ENCODE results near the gene NRG3. TPM values are rescaled to one million over a fixed set of nuclear protein-coding genes. Genes with fewer than 3 reads are reported as not detected.

NRG3 gene
- total and polyA plus RNA-seq, 2 of the 4 experiments (the other 2 are of a cell fraction), result not detected

DNA sequence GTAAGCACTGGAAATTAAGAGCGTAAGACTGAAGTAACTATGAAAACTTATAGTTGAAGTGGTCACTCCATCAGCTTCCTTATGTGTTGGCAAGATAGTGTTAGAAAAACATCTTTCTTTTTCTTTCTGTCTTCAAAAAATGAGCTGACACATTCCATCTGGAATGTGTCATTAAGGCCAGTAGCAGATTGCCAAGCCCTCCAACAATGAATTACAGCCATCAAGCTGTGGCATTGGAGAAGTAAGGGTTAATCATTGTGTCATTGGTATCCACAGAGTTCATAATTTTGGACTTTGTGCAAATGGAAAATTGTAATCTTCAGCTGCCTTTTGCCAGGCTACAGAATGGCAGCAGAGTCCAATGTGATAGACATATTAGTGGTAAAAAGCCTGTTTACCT, 926.3 kb downstream of the NRG3 start:
- Histone ChIP-seq H2AK9ac (replicated peaks; ENCODE audit: low read depth, low read length, poor library complexity) (no peak overlapping the region), H3K14ac (replicated peaks; ENCODE audit: low read depth, low read length) (no peak overlapping the region), H3K27ac (ENCODE audit: insufficient read depth, low read length) (no peak overlapping the region), H4K5ac (ENCODE audit: low read depth, low read length) (no peak overlapping the region), H3K9me1 (ENCODE audit: insufficient read depth, low read length) (no peaks in the 10 kb centered on the region), H3K4me3 (ENCODE audit: insufficient read depth, low read depth, low read length) (no peak overlapping the region), H4K20me1 (ENCODE audit: insufficient read depth, low read length) (no peaks in the 10 kb centered on the region), H2BK20ac (ENCODE audit: low read depth, low read length) (no peak overlapping the region), H3K4ac (ENCODE audit: low read depth, low read length) (no peak overlapping the region), H3K18ac (ENCODE audit: low read depth, low read length) (no peak overlapping the region), H2BK5ac (ENCODE audit: low read depth, low read length, poor library complexity, severe bottlenecking) (no peak overlapping the region), H2AFZ (replicated peaks; ENCODE audit: low read length, poor library complexity) (no peak overlapping the region), H2AK5ac (ENCODE audit: low read depth, low read length) (no peak overlapping the region), H3K23ac (ENCODE audit: low read depth, low read length) (no peak overlapping the region), H3K27me3 (ENCODE audit: control insufficient read depth, insufficient read depth, low read length) (no peaks in the 10 kb centered on the region), H4K8ac (ENCODE audit: low read depth in 2 of 2, low read length in 2 of 2) (no peak overlapping the region), H3K56ac (ENCODE audit: extremely low read depth, insufficient read depth, low read length) (no peak overlapping the region), H3K9me3 (ENCODE audit: control insufficient read depth, insufficient read depth, low read length) (peaks cover 5% of the 10 kb centered on the region; the same call in 1 of the 2 replicates), H3K4me2 (ENCODE audit: low read depth, low read length) (no peak overlapping the region), H2BK15ac (ENCODE audit: low read depth, low read length) (no peak overlapping the region), H3K9ac (ENCODE audit: low read depth, low read length) (no peak overlapping the region), H3K36me3 (ENCODE audit: control insufficient read depth, insufficient read depth, low read length) (no peaks in the 10 kb centered on the region), H4K91ac (ENCODE audit: insufficient read depth, low read depth, low read length) (no peak overlapping the region), H3K79me1 (ENCODE audit: low read depth in 1 of 2, low read length in 2 of 2) (no peaks in the 10 kb centered on the region), H3K4me1 (ENCODE audit: control insufficient read depth, insufficient read depth, low read length) (no peaks in the 10 kb centered on the region), H2BK120ac (ENCODE audit: low read depth, low read length) (no peak overlapping the region)
- dilution Hi-C loops (cut with HindIII; ENCODE audit: low sequenced_read_pairs, unreplicated experiment), result no loop called here
- no peak for DNase-seq
- in situ Hi-C loops (cut with MboI; ENCODE audit: low sequenced_read_pairs), result no loop called here
- ChIA-PET CTCF (no interaction called here), POLR2A (ENCODE audit: unreplicated experiment) (no interaction called here)
- no TSS peak for BruUV-seq (replicated peaks)
- TF ChIP-seq BHLHE40 (IDR thresholded peaks at IDR 0.05; ENCODE audit: low read depth, low read length), result no peak
- ATAC-seq (ENCODE audit: low read depth), result no peak
- no CpG with 5 or more reads among the region's 1 CpG for whole genome bisulfite sequencing, 2 experiments (ENCODE audit: extremely low coverage in 2 of 2, insufficient read length in 1 of 2)
- intact Hi-C loops (cut with micrococcal nuclease), result no loop called here

All from IMR-90 (cell line).